Nephron (organoid): ENCODE data around the gene DIP2A.

Experiments used
- H3K27ac Mint-ChIP-seq, 3 experiments: 2 replicates each; pipeline ENCODE4 v1.8.0; 2020; ENCODE audit warnings: mixed read lengths in 3 of 3, mild to moderate bottlenecking in 2 of 3, moderate library complexity in 1 of 3
- H3K27me3 Mint-ChIP-seq: 2 replicates; pipeline ENCODE4 v1.8.0; 2021; ENCODE audit warnings: low read depth, mild to moderate bottlenecking, moderate library complexity, mixed read lengths
- H3K36me3 Mint-ChIP-seq: 2 replicates; pipeline ENCODE4 v1.8.0; 2020; ENCODE audit warnings: low read depth, mixed read lengths
- H3K4me1 Mint-ChIP-seq: 2 replicates; pipeline ENCODE4 v1.8.0; 2020; ENCODE audit warnings: mixed read lengths
- H3K4me3 Mint-ChIP-seq, 3 experiments: 2 replicates each; pipeline ENCODE4 v1.8.0; 2020; ENCODE audit warnings: mild to moderate bottlenecking in 3 of 3, mixed read lengths in 3 of 3, moderate library complexity in 2 of 3
- H3K9me3 Mint-ChIP-seq: 2 replicates; pipeline ENCODE4 v1.8.0; 2020; ENCODE audit warnings: mixed read lengths
- CTCF ChIP-seq, 3 experiments: fragments of 200-600 bp; sonication (generic); IDR thresholded peaks; one replicate each; pipeline ENCODE4 v1.5.0; 2021; ENCODE audit warnings: antibody characterized with exemption in 3 of 3; ENCODE audit not compliant: unreplicated experiment in 3 of 3

Gene DIP2A

GRCh38 chr21:46482225-46482845, 23.6 kb downstream of the DIP2A start:
- Mint-ChIP-seq H3K4me3 (no peak overlapping the region), H3K36me3 (peaks cover 45% of the 10 kb centered on the region), H3K4me1 (peaks cover 12% of the 10 kb centered on the region), H3K27me3 (no peaks in the 10 kb centered on the region), H3K27ac (no peak overlapping the region), H3K9me3 (no peaks in the 10 kb centered on the region)
- TF ChIP-seq CTCF (IDR thresholded peaks at IDR 0.05; ENCODE audit: unreplicated experiment in 3 of 3), result no peak

DNA sequence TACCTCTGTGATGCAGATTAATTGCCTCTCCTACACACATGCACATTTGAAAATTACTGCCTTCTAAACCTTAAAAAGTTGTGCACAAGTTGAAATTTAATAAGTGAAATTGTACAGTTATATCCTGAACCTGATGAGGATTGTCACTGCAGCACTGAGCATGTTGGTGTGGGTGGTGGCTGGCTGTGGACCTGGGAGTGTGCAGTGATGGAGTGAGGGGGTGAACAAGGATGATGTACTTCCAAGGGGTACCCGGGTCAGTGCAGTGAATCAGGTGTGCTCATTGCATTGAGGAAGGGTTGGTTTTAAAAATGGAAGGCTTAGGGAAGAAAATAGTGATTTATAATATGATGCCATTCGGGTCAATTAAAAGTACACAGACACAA, 24.1 kb downstream of the DIP2A start:
- H3K36me3 Mint-ChIP-seq, result peaks cover 45% of the 10 kb centered on the region
- H3K27ac Mint-ChIP-seq, result no peak overlapping the region
- peaks cover 12% of the 10 kb centered on the region for H3K4me1 Mint-ChIP-seq
- TF ChIP-seq CTCF (IDR thresholded peaks at IDR 0.05; ENCODE audit: unreplicated experiment in 3 of 3), result no peak
- H3K9me3 Mint-ChIP-seq, result no peaks in the 10 kb centered on the region
- no peaks in the 10 kb centered on the region for H3K27me3 Mint-ChIP-seq
- no peak overlapping the region for H3K4me3 Mint-ChIP-seq

DNA sequence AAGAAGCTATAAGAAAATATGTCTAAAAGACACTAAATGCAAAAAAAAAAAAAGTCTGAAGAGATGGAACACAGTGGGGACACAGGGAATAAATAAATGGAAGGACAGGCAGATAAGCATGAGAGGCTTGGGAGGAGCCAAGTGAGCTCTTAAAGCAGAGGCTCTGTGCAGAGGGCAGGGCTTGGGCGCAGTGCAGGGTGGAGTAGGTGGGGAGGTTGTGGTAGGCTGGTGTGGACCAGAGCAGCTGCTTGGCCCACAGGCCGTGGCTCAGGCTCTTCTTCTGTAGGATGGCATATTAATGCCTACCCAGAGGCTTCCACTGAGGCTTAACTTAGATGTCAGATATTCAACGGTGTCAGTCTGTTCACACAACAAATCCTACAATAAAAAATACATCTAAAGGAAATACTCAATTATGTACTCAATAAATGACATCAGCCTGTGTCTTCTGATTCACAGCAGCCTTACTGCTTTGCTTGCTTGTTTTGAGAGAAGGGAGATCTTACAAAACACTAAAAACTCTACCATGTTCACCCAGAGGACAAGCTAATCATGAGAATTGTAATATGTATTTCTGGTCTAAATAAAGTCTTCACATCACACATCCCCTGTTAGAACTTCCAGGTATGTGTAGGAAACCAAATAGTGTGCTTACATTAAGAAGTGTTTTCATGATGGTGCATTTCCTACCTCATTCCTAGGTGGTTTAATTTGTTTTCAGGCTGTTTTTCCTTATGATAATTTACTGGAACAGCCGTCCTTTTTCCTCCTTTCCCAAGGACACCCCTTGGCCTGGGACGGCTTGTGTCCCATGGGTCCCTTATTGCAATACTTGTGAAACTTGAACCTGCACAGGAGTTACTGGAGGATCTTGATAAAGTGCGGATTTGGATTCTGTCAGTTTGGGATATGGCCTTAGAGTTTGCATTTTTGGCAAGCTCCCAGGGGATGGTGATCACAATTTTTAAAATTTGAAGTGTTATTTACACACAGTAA, 24.9 kb downstream of the DIP2A start:
- peaks cover 42% of the 10 kb centered on the region for H3K36me3 Mint-ChIP-seq
- no peak overlapping the region for H3K4me3 Mint-ChIP-seq
- no peak overlapping the region for H3K27ac Mint-ChIP-seq
- H3K4me1 Mint-ChIP-seq, result peaks cover 12% of the 10 kb centered on the region
- no peak for TF ChIP-seq CTCF (IDR thresholded peaks at IDR 0.05; ENCODE audit: unreplicated experiment in 3 of 3)
- H3K9me3 Mint-ChIP-seq, result no peaks in the 10 kb centered on the region
- H3K27me3 Mint-ChIP-seq, result no peaks in the 10 kb centered on the region

GRCh38 chr21:46486481-46487126, 27.9 kb downstream of the DIP2A start:
- Mint-ChIP-seq H3K27me3 (no peaks in the 10 kb centered on the region), H3K36me3 (peaks cover 27% of the 10 kb centered on the region), H3K27ac (no peak overlapping the region), H3K4me3 (no peak overlapping the region), H3K9me3 (no peaks in the 10 kb centered on the region), H3K4me1 (peaks cover 20% of the 10 kb centered on the region)
- no peak for TF ChIP-seq CTCF (IDR thresholded peaks at IDR 0.05; ENCODE audit: unreplicated experiment in 3 of 3)

DNA sequence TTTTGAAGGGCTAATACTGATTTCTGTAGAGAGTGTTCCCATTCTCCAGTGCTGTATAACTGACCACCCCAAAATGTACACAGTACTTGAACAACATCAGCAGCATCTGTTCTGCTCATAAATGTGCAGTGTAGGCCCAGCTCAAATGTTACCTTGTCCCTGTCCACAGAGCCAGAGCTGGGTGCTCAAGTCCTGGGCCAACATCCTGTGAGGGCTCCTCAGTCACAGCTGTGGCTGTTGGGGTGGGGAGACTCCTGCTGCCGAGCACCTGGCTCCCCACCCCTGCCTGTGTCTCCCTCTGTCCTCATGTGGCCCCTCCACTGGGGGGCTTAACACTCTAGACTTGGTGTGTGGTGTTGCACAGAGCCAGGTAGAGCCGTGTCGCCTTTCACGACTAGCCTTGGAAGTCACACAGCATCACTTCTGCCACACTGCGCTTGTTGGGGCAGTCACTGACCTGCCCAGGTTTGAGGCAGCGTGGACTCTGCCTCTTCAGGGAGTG, 30.5 kb downstream of the DIP2A start:
- Mint-ChIP-seq H3K27me3 (no peaks in the 10 kb centered on the region), H3K36me3 (peaks cover 52% of the 10 kb centered on the region), H3K4me3 (no peak overlapping the region), H3K27ac (peak overlapping the region in 1 of 3 experiments; percentile 73), H3K9me3 (peaks cover 3% of the 10 kb centered on the region), H3K4me1 (peaks cover 8% of the 10 kb centered on the region)
- no peak for TF ChIP-seq CTCF (IDR thresholded peaks at IDR 0.05; ENCODE audit: unreplicated experiment in 3 of 3)
